Measurements from ENCODE around the gene BCL7A.

GRCh38 chr12:122003651-122004611 is 17.8 kb upstream of the BCL7A start:
- TF ChIP-seq CTCF (IDR thresholded peaks at IDR 0.05) = no peak
- TF ChIP-seq POLR2AphosphoS5 (IDR thresholded peaks at IDR 0.05; ENCODE audit: low read depth, low read length) = no peak
- no peak for TF ChIP-seq REST (IDR thresholded peaks at IDR 0.05; ENCODE audit: insufficient read depth in 1 of 2, low read depth in 2 of 2, low read length in 1 of 2)
- no peak for TF ChIP-seq SIN3A (IDR thresholded peaks at IDR 0.05; ENCODE audit: borderline replicate concordance, insufficient read depth, low read depth, low read length)

Measured in Panc1 (cell line).